ENCODE data around the gene PTPRG. TPM values are rescaled to one million over a fixed set of nuclear protein-coding genes. Genes with fewer than 3 reads are reported as not detected.

Gene PTPRG
- total RNA-seq, 1 experiment from 2014 or later = 69.3 TPM

DNA sequence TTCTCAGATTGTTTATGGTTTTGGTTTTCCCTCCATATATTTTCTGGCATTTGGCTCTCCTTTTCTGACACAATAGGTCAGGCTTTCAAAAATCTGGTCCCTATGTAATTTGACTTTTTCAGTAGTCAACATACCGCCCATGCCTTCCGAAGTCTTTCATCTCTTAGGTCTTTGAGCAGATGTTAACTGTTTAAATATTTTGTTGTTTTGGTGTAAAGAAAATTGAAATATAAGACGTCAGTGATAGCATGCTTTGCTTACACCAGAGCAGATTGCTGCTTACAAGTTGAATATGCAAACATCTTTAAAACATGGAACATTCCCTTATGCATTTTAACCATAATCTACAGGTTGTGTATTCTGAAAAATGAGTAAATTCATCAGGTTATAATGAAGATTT lies 233.0 kb downstream of the PTPRG start:
- no peak overlapping the region for H2BK15ac ChIP-seq (ENCODE audit: low read depth, low read length)
- Mint-ChIP-seq H3K9me3 (no peaks in the 10 kb centered on the region), H3K36me3 (ENCODE audit: insufficient read depth in 1 of 3, low read depth in 3 of 3) (no peaks in the 10 kb centered on the region), H3K27ac (no peak overlapping the region), H3K27me3 (ENCODE audit: low read depth) (no peaks in the 10 kb centered on the region), H3K4me1 (peaks cover 37 to 41% of the 10 kb centered on the region in 2 experiments), H3K4me3 (no peak overlapping the region)
- no peaks in the 10 kb centered on the region for H3K9me3 ChIP-seq (ENCODE audit: control insufficient read depth, low read depth, low read length)
- H3K27me3 ChIP-seq (ENCODE audit: insufficient read depth, low read length) = no peaks in the 10 kb centered on the region
- H3K23ac ChIP-seq (ENCODE audit: insufficient read length, low read depth, low read length) = no peak overlapping the region
- H3K79me2 ChIP-seq (ENCODE audit: insufficient read depth, low read length) = peaks cover 18% of the 10 kb centered on the region; the same call in 1 of the 2 replicates
- no peak overlapping the region for H3K9ac ChIP-seq (ENCODE audit: extremely low read depth, insufficient read length, low read length)
- H4K5ac ChIP-seq (ENCODE audit: insufficient read length, low read depth, low read length) = no peak overlapping the region
- H3K4me2 ChIP-seq (ENCODE audit: insufficient read depth, insufficient read length, low read length) = no peak overlapping the region
- H3K4ac ChIP-seq (ENCODE audit: low read depth, low read length) = no peak overlapping the region
- H3T11ph ChIP-seq (ENCODE audit: low read length) = no peak overlapping the region
- H3K18ac ChIP-seq (ENCODE audit: insufficient read length, low read depth, low read length) = no peak overlapping the region
- no peaks in the 10 kb centered on the region for H3K23me2 ChIP-seq (ENCODE audit: insufficient read length, low read depth, low read length, poor library complexity, severe bottlenecking)
- H3K4me1 ChIP-seq (ENCODE audit: insufficient read depth, low read length) = peaks cover 8% of the 10 kb centered on the region; the same call in 1 of the 2 replicates
- H3K27ac ChIP-seq (ENCODE audit: insufficient read length, low read depth, low read length) = no peak overlapping the region
- peaks cover 4% of the 10 kb centered on the region for H3K79me1 ChIP-seq (ENCODE audit: insufficient read depth, low read depth, low read length, poor library complexity, severe bottlenecking)
- H2BK120ac ChIP-seq (ENCODE audit: low read depth, low read length, poor library complexity, severe bottlenecking) = no peak overlapping the region
- no peak overlapping the region for H2BK12ac ChIP-seq (ENCODE audit: insufficient read length, low read depth, low read length)
- H3K56ac ChIP-seq (ENCODE audit: insufficient read length, low read depth, low read length) = no peak overlapping the region
- H2AFZ ChIP-seq (ENCODE audit: low read length) = no peak overlapping the region
- H2AK5ac ChIP-seq (ENCODE audit: insufficient read length, low read length) = no peak overlapping the region
- H4K20me1 ChIP-seq (ENCODE audit: control insufficient read depth, insufficient read depth, insufficient read length) = no peaks in the 10 kb centered on the region
- no peak overlapping the region for H2BK5ac ChIP-seq (ENCODE audit: insufficient read length, low read length)
- no peak for DNase-seq
- no peak overlapping the region for H2BK20ac ChIP-seq (ENCODE audit: low read depth, low read length, poor library complexity, severe bottlenecking)
- no peak overlapping the region for H3K14ac ChIP-seq (ENCODE audit: insufficient read depth, low read length)
- no peak overlapping the region for H4K8ac ChIP-seq (replicated peaks; ENCODE audit: insufficient read length, low read depth, low read length)
- TF ChIP-seq, protein P1, sequence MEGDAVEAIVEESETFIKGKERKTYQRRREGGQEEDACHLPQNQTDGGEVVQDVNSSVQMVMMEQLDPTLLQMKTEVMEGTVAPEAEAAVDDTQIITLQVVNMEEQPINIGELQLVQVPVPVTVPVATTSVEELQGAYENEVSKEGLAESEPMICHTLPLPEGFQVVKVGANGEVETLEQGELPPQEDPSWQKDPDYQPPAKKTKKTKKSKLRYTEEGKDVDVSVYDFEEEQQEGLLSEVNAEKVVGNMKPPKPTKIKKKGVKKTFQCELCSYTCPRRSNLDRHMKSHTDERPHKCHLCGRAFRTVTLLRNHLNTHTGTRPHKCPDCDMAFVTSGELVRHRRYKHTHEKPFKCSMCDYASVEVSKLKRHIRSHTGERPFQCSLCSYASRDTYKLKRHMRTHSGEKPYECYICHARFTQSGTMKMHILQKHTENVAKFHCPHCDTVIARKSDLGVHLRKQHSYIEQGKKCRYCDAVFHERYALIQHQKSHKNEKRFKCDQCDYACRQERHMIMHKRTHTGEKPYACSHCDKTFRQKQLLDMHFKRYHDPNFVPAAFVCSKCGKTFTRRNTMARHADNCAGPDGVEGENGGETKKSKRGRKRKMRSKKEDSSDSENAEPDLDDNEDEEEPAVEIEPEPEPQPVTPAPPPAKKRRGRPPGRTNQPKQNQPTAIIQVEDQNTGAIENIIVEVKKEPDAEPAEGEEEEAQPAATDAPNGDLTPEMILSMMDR (conservative IDR thresholded peaks at IDR 0.05) = no peak
- no peak overlapping the region for H4K91ac ChIP-seq (ENCODE audit: insufficient read length, low read depth, low read length)
- no CpG with 5 or more reads among the region's 3 CpGs for WGBS (ENCODE audit: extremely low coverage, insufficient read length, low lambda C conversion rate)
